HG03439 (cell line): ENCODE data around the gene SNAI3.

Source experiments
- ATAC-seq: cut with Tn5 transposase; IDR thresholded peaks from one replicate; pipeline ENCODE4 v1.9.1; 2021; ENCODE audit warnings: mild to moderate bottlenecking, moderate library complexity; ENCODE audit not compliant: unreplicated experiment

The SNAI3 gene

DNA sequence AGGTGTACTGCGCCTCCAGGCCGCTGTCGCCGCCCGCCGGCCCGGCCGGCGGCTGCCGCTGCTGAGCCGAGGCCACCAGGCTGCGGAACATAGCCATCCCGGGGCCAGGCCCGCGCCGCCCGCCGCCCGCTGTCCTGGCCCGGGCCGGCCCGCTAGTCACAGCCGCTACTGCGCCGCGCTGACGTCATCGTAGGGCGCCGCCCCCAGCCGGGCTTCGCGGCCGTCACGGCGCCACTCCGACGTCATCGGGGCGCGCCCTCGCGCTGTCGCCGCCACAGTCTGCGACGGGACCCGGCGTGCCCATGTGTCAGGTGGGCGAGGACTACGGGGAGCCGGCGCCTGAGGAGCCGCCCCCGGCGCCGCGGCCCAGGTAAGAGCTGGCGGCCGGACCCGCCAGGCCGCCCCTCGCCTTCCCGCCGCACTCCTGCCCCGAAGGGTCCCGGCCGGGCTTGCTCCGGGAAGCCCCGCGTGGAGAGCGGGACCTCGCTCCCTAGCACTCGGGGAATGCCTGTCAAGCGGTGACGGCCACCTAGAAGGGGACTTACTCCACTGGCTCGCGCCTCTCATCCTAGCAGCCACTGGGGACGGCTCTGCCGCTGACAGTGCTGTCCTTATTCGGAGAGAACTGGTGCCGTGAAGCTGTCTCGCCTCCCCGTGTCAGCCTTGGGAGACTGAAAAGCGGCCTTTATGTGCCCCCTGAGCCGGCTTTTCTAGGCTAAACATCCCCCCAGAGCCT is 20.1 kb upstream of the SNAI3 start, which contains the start of the genes CTU2 and RNF166:
Gene CTU2 (plus strand): TSS at position 275 of the 736 bp plus-strand sequence. CDS start 28 bp downstream, at position 303.
Gene RNF166 (minus strand): TSS at position 180 of the 736 bp plus-strand sequence. CDS start 83 bp downstream, at position 97.
- peak; percentile 70 for ATAC-seq

DNA sequence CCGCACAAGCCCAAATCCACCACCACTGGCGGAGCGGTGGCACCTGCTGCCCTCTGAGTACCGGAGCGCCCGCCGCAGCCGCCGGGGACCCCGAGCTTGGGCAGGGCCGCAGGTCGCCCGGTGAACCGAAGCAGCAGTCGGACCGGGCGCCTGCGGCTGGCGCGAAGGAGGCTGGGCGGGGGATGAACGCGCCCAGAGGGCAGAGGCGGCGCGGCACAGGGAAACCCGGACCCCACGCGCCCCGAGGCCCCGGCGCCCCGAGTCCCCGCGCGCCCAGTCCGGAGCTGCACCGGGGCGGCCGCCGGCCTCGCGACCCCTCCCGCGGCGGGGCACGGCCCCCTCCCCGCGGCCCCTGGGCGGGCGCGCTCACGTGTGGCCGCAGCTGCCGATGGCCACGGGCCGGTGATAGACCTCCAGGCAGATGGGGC is 19.5 kb upstream of the SNAI3 start:
- ATAC-seq, result peak; percentile 25

DNA sequence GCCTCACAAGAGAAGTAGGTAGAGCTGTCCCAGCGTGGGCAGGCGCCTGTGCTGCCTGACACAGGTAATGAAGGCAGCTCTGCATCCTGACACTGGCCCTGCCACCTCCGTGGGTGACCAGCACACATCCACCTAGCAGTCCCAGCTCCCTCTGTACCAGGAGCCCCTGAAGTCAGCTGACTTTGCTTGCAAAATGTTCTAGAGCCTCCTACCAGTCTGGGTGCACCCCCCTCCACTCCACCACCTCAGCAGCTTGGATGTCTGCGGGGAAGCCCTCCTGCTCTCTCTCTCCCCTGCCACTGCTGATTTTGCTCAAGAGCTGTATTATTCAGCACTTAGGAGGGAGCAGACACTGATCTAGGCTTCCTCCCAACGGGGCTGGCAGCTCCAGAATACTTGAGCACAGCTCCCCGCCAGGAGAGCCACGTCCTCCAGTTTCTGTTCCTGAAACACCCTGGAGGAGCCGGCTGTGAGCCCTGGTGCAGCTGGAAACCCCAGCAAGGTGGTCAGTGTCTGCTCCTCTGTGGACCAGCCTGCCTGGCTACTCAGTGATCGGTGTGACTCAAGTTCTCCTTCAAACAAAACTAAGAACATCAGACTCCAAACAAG is 18.9 kb upstream of the SNAI3 start:
- ATAC-seq, result no peak

DNA sequence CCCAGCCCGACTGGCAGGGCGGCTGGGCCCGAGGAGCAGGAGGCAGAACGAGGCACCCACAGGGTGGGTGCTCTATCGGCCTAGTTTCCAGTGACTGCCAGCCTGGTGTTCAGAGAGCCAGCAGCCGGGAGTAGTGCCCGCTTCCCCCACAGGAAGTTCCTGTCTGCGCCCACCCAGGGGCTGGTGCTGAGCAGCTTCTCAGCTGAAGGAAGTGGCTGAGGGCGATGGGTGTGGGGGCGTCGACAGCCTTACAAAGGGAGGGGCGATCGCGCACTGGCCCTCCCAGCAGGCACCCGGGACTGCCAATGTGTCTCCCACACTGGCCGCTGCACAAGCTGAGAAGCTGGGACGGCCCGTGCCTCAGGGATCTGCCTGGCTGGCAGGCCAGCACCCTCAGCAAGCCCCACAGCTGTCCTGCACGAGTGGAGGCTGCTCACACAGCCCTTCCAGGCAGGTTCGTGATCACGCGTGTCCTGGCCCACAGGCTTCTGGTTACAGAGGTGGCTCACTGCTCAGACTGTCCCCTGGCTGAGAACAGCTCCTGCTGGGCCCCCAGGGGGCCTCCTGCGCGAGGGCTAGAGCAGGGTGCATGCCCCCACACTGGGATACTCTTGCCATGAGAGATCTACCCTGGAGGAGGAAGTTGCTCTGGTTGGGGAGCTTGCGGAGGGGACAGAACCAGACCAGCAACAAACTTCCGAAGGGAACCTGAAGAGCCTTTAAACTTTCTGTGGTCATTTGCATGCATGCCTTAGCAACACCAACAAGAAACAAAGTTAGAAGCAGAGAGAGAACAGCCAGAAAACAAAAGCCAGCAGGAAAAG is 17.4 kb upstream of the SNAI3 start:
- no peak for ATAC-seq

GRCh38 chr16:88702371-88703210 is 16.3 kb upstream of the SNAI3 start:
- no peak for ATAC-seq

DNA sequence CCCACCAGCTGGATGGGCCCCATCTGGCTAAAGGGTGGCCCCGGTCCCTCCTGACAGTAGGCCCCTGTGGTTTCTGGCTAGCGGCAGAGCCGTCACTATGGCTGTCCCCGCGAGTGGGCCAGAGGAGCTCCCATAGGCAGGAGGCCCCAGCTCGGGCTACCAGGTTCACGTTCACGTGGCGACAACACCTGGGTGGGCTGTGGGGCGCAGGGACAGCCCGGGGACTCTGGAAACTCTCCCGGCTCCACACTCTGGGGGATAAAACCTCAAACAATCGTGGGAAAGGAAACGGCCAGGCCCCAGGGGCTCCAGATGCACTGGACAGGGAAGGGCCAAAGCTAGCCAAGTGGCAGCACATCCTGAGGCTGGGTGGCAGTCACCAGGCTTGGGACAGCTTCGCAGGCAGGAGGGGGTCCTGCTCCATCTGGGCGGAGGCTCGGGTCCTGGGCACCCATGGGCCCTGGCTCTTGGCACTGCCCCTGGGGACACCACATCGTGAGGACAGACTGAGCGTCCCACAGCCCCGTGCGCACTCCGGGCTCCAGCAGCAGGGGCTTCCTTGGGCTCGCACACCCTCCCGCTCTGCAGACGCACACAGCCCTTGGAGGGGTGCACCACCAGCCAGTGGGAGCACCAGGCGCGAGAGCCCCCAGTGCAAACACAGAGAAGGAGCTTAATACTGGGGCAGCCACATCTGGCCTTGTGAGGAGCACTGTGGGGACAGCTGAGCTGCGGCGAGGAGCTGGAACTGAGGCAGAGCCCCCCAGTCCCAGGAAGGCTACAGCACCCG is 15.5 kb upstream of the SNAI3 start:
- no peak for ATAC-seq

DNA sequence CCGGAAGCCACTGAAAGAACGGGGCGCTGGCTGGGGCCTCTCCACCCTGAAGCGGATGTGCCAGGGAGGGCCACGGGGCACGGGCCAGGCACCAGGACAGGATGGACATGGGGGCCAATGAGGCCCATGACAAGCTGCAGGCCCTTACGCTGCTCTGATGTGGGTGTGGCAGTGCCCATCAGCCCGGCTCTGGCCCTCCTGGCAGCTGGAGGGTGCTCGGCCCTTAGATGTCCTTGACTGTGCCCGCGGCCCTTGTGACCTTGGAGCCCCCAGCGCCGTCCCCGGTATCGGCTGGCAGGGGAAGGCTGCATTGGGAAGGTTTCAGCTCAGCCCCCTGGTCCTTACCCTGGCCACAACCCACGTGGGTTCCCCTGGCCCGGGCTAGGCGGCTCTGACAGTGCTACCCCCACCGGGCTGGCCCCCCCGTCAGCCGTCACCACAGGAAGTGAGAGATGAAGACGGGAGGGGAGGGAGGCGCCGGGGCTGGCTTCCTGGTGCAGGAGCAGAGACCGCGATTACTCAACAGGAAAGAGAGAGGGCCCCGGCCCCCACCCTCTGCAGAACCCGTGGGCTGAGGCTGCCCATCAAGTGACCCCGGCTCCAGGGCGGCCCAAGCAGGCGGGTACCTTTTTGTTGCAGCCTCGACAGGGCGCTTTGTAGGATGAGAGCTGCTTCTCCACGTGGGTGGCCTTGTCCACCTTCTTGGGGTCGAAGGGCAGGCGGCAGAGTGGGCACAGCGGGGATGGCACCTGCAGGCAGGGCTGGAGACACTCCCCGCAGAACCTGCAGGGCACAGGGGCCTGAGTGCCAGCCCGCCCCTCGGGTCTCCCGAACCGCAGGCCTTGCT is 14.6 kb upstream of the SNAI3 start:
- peak; percentile 55 for ATAC-seq

GRCh38 chr16:88700322-88700635 is 14.0 kb upstream of the SNAI3 start:
- no peak for ATAC-seq

GRCh38 chr16:88699180-88699579 is 12.9 kb upstream of the SNAI3 start:
- no peak for ATAC-seq

GRCh38 chr16:88698646-88699045 is 12.3 kb upstream of the SNAI3 start:
- ATAC-seq, result no peak

DNA sequence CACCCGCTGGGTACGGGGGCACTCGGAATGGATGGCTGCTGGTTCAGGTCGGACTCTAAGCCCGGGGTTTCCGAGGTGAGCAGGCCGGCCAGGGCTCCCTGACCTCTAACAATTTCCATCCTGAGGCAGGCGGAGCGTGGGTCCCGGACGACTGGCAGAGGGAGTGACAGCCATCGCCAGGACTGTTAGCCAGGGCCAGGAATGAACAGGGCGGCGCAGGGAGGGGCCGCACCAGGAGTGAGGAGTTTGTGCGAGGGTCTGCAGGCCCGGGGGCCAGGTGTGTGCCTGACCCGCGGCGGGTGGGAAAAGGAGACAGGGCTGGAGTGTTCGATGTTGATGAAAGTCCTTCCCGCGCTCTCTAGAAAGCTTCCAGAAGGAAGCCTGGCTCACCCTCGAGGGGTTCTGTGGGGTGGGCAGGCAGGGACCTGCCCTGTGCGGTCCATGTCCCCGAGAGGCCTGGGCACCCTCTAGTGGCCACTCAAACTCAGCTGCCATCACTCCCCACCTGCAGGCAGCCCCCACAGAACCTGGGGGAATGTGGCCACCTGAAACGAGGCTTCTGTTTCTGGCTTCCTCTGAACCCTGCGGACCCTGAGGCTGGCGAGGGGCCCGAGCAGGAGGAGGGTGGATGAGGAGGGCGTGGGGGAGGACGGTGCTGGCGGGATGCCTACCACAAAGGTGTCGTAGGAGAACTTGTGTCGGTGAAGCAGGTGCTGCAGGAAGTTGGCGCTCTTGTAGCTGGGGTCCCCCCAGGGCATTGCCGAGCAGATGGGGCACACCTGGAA is 11.7 kb upstream of the SNAI3 start:
- ATAC-seq, result no peak

GRCh38 chr16:88697116-88697830 is 11.0 kb upstream of the SNAI3 start:
- no peak for ATAC-seq

DNA sequence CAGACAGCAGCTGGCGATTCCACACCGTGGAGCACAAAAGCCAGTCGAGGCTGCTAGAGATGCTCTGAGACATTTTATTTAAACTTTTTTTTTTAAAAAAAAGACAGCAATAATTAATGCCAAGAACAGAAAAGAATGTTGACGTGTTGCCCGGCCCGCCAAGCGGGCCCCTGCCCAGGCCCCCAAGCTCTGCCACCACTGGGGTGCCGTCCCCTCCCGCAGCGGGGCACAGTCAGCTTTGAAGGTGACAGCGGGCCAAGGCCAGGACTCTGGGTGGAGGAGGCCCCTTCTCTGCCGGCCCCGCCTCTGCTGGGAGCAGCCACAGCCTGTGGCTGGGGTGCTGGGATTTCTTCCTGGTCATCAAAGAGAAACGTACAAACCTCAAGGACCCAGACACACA is 10.1 kb upstream of the SNAI3 start:
- ATAC-seq, result no peak

DNA sequence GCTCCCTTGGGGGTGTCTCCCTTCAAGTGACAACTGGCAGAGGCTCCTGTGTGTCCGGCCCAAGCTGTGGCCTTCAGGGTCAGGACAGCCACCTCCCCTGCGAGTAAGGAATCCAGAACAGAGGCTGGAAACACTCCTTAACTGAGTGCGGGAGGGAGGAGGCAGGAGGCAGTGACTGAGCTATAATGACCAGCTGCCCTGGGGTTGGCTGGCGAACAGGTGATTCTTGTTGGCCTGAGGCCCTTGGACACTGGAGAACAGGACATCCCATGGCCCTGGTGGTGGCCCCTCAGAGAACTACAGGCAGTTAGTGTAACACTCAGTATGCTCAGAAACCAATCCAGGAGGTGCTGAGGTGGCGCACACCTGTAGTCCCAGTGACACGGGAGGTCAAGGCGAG is 9.4 kb upstream of the SNAI3 start:
- ATAC-seq, result no peak

- ATAC-seq, result no peak
These were observed 8.9 kb upstream of the SNAI3 start for GRCh38 chr16:88695218-88695617.

- no peak for ATAC-seq
These were observed 8.1 kb upstream of the SNAI3 start for GRCh38 chr16:88694221-88695087.
